CD4-positive, alpha-beta T cell treated with Interferon gamma for 1 hour (primary cell): ENCODE results near the gene TEAD4.

Experiments
- DNase-seq: peaks from one replicate; pipeline ENCODE4 v3.0.0-alpha.2; 2020

Gene TEAD4

GRCh38 chr12:2960996-2961616 is 1.9 kb downstream of the TEAD4 start:
- no peak for DNase-seq

GRCh38 chr12:2961705-2962104 is 2.5 kb downstream of the TEAD4 start:
- DNase-seq = no peak

DNA sequence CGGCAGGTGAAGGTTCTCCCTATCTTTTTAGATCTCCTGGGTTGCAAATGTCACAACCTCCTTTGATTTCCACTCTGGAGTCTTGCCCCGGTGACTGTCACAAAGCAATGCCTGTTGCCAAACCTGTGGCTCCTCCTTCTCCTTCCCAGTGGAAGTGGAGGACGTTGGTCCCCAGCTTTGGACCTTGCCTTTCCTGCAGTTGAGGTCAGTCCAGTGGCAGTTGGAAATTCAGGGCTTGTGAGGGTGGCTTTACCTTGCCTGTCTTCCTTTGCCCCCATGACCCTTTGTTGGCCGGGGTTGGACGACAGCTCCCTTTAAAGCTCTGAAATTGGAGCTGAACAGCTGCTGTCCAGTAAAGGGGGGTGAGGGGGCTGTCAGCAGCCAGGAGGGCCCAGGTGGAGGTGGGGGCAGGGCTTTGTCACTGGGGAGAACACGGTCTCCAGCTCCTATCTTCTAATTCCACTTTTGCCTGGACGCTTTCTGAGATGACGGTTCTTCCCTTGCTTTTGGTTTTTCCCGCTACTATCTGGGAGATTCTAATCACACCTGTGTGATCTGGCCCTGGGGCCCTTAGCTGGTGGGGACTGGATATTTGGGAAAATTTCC is 4.1 kb downstream of the TEAD4 start:
- DNase-seq = no peak

- no peak for DNase-seq
Measured at GRCh38 chr12:2963760-2964292, 4.6 kb downstream of the TEAD4 start.

DNA sequence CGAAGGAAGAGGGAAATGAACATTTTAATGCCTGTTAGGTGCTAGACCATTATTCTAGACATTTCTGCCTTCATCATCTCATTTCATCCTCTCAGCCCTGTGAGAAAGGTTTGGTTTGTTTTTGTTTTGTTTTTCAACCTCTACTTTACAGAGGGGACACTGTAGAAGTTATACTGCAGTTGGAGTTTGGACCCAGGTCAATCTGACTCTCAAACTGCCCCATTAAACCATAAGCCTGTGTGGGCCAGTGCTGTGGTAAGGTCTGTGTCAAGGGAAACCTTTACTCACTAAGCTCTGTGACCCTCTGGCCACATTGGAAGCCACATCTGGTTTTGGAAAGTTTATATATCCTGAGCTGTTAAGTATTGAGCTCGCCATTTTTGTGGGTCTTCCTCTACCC is 8.5 kb downstream of the TEAD4 start:
- no peak for DNase-seq

DNA sequence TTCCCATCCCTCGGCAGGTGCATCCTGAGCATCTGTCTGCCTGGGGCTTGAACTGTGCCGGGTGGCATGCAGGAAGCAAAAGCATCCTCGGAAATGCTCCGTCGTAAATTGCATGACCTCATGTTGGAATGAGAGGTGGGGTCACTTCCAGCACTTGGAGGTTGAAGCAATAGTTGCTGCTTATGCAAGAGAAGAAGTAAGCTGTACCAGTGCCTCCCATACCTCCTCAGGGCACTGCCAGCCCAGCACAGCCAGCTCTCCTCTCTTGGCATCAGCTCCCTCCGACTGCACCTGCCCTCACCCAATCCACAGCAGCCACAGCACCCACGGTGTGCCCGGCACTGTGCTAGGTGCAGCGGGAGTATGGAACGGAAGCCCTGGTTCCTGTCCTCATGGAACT is 11.5 kb downstream of the TEAD4 start:
- no peak for DNase-seq

GRCh38 chr12:2973566-2973965 is 14.4 kb downstream of the TEAD4 start:
- no peak for DNase-seq

DNA sequence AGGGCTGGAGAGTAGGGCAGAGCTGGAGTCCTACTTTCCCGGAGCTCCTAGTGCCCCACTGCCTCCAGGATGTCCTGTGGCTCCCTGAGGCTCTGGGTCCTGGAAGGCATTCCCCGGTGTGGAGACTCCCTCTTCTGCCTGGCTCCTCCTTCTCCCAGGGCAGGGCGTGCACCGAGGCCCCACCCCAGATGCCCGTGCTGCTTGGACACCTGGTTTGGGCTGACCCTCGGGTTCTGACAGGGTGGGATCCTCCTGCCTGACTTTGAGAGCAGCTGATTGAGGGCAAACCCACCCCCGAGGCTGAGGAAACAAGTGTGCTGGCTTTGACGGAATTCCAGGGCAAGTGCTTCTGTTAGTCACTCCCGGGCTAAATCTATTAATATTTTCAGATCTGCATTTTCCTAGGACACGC is 15.4 kb downstream of the TEAD4 start:
- DNase-seq = no peak

DNA sequence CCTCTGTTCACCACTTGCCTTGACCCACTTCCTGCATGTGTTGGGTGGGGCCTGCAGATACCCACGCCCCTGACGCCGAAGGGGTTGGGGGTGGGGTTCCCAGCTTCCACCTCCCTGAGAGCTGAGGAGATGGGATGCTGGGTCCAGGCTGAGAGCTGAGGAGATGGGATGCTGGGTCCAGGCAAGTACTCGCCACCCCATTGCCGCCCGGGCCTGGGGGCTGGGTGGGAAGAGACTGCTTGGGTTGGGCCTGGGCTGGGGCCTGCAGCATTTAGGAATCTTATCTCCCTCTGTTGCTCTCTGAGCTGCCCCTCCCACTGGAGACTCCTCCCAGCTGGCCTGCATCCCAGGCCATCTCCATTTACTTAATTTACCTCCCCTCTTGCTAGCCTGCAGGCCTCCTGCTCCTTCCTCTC is 17.4 kb downstream of the TEAD4 start:
- DNase-seq = no peak

- DNase-seq = no peak
Measured at GRCh38 chr12:2977776-2978175, 18.6 kb downstream of the TEAD4 start.

DNA sequence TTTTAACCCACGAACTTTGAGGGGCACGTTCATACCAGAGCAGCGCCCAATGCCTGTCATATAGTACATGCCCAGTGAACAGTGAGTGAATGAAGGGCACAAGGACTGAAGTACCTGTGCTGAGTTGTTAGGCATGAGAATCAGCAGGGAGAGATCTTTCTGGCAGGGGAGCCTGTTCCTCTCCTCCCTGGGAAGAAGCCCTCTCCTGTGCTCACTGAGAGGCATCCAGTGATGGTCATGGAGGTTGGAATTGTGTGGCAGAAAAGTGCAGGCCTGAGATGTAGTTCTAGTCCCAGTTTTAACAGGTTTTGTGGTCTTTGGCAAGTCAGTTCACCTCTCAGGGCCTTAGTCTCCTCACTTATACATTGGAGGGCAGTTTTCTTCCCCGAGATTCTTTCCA is 20.6 kb downstream of the TEAD4 start:
- DNase-seq = no peak

DNA sequence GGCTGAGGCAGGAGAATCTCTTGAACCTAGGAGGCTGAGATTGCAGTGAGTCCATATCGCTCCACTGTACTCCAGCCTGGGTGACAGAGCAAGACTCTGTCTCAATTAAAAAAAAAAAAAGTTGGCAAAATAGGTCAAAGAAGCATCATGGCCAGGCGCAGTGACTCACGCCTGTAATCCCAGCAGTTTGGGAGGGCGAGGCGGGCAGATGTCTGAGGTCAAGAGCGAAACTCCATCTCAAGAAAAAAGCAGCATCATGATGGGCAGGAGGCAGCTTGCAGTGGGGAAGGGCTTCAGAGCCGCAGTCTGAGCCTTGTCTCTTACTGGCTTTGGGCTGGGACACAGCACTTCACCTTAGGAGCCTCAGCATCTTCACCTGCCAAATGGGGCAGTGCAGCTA is 21.4 kb downstream of the TEAD4 start:
- DNase-seq = no peak

- no peak for DNase-seq
Measured at GRCh38 chr12:2982361-2982760, 23.2 kb downstream of the TEAD4 start.

GRCh38 chr12:2984249-2984648 is 25.1 kb downstream of the TEAD4 start:
- no peak for DNase-seq

DNA sequence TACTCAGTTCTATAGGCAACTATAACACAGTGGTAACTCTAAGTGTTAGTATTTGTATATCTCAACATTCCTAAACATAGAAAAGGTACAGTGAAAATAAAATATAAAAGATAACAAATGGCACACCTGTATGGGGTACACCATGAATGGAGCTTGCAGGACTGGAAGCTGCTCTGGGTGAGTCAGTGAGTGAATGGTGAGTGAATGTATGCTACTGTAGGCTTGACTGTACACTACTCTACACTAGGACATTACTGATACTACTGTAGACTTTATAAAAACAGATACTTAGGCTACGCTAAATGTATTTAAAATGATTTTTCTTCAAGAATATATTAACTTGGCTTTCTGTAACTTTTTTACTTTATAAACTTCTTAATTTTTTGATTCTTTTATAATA is 25.5 kb downstream of the TEAD4 start:
- no peak for DNase-seq

- DNase-seq = no peak
Measured at GRCh38 chr12:2986876-2987275, 27.7 kb downstream of the TEAD4 start.

DNA sequence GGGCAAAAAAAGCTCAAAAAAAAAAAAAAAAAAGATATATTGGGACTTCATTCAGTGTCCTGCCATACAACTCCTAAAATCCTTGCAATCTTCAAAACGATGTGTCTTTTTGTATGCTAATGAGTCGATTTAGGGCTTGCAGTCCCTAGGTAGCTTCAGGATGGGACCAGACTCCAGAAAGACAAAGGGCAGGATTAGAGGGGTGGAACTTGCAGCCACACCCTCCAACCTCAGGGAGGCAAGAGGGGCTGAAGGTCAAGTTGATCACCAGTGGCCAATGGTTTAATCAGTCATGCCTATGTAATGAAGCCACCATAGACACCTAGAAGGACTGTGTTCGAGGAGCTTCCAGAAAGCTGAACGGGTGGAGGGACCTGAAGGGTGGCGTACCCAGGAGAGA is 29.3 kb downstream of the TEAD4 start:
- no peak for DNase-seq

DNA sequence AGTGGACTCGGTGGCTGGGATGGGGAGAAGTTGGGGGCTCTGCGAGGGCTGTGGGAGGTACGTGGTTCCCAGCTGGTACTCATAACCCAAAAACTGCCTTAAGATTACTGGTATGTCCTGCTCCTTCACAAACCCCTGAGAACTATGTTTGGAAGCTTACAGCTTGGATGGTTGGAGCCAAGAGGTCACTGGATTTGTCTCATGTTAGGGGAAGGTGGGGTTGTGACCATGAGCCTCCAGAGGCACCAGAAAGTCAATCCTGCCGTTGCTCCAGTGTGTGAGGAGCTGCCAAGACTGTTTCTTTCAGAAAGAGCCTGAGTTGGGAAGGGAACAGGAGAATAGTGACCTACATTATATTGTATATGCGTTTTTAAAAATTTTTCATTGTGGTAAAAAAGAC is 33.5 kb downstream of the TEAD4 start:
- DNase-seq = no peak

DNA sequence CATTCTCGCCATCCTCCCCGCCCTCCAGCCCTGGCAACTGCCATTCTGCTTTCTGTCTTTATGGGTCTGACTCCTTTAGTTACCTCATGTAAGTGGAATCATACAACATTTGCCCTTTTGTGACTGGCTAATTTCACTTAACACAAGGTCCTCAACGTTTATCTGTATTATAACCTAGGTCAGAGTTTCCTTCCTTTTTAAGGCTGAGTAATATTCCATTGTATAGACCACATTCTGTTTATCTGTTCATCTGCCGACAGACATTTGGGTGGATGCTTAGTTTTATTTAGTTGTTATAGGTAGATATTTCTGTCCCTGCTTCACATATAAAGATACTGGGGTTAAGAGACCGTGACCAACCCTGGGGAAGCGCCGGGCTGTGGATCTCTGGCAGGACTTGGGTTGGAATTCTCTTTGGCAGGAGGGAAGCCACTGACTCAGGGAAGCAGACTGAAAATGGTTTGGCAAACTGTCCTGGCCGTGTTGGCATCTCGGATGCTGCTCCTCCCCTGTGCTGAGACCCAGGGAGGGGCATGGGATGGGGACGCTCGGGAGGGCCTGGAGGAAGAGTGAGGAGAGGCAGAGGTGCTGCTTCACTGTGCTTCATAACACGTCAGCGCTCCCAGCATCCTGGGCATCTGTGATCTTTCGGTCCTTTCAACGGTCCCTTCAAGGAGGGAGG is 38.9 kb downstream of the TEAD4 start:
- DNase-seq = no peak

DNA sequence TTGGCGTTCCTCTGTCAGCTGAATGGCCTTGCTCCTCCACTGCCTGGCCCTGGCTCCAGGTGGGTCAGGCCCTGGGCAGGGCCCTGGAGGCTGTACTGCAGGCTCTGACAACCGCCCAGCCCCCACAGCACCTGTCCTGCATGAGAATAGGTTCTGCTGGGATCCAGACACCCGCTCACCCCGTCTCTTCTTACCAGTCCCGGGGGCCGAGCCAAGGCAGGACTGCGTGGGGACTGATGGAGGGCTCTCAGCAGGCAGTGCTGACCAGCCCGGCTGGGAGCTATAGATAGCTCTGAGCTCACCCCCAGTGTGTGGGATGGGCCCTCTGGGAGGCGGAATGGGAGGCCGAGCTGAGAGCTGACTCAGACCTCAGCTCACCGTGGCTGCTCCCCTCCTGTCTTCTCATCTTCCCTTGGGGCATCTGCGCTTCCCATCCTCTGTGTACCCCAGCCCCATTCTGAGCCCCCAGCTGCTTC is 39.6 kb downstream of the TEAD4 start:
- no peak for DNase-seq

DNA sequence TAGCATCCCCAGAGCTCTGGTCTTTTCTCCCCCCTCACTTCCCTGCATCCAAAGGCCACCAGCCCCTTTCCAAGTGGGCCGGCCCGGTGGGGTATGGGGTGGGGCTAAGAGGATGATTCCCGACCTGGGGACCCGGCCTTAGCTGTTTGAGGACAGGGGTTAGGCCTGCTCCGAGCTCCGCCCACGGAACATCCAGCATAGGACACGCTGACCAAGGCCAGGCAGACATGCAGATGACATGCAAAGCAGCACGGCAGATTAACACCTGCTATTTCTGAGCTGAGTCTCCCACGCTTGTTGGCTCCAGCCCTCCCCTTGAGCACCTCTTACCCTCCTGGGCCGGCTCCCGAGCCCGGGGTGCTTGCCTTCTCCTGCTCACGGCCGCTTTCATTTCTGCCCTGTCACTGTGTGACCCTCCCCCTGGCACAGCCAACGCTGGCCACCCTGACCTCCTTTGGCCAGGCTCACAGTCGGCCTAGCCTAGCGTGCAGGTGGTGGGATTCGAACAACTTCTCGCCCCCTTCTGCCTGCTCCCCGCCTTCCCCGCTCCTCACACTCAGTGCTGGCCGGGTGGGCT is 40.2 kb downstream of the TEAD4 start:
- no peak for DNase-seq

DNA sequence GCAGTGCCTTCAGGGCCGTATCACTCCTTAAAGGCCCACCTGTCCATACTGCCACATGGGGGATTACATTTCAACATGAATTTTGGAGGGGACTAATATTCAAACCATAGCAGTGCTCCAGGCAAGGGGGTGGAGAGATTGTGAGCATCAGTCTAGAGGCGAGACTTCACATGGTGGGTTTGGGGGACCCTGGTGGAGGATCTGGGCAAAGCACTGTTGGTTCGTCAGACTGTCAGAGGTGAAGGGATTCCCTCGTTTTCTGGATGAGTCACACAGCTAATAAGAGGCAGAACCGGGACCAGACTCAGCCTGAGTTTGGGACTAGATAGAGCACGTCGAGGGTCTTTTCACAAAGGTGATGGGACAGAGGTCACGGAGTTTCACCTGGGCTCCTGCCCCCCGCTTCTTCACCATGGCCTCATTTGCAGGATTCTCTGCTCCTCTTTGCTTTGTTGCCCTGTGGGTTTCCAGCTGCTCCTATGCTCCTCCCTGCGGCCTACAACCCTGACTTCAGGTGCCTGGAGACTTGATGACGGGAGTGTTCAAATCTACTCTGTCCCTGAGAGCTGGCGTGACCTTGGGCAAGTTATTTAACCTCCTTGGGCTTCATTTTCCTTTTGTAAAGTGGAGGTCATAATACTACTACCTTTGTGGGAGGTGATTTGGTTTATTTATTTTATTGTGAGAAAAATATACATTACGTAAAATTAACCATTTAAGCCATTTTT is 41.5 kb downstream of the TEAD4 start:
- no peak for DNase-seq

DNA sequence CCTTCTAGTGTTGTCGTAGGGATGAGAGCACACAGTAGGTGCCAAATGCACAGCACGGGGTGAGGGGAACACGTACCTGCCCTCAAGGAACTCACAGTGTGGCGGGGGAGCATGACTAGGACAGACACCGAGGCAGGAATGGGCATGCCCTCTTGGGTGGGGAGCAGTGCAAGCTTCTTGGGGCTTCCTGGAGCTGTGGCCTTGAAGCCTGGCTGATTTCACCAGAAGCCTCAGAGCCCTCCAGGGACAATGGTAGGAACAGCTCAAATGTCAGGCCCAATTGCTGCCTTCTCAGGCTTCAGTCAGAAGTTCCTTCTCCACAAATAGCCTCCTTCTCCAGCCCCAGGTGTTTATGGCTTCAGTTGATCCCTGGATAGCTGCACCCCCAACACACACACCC is 43.4 kb downstream of the TEAD4 start:
- no peak for DNase-seq
